Measurements from ENCODE around the gene CHPF2.

Gene CHPF2

GRCh38 chr7:151232917-151233701 lies 826 bp downstream of the CHPF2 start:
- peak; percentile 81 for DNase-seq
- ATAC-seq: peak; percentile 86

- DNase-seq (no peak), ATAC-seq (no peak)
Measured at GRCh38 chr7:151233804-151234203, 1.5 kb downstream of the CHPF2 start.

DNA sequence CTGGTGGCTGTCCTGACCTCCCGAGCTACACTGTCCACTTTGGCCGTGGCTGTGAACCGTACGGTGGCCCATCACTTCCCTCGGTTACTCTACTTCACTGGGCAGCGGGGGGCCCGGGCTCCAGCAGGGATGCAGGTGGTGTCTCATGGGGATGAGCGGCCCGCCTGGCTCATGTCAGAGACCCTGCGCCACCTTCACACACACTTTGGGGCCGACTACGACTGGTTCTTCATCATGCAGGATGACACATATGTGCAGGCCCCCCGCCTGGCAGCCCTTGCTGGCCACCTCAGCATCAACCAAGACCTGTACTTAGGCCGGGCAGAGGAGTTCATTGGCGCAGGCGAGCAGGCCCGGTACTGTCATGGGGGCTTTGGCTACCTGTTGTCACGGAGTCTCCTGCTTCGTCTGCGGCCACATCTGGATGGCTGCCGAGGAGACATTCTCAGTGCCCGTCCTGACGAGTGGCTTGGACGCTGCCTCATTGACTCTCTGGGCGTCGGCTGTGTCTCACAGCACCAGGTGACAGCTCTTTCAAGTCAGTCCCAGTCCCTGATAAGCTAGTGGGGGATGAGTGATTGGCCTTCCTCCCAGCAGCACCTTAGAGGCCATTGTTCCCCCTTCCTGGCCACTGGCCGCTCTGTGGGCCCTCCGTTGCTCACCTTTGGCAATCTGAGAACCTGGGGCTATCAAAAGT lies 3.0 kb downstream of the CHPF2 start:
- ATAC-seq: no peak
- DNase-seq: no peak

GRCh38 chr7:151236406-151236805 lies 4.1 kb downstream of the CHPF2 start:
- no peak for DNase-seq
- ATAC-seq: no peak

GRCh38 chr7:151237244-151238189 lies 5.2 kb downstream of the CHPF2 start:
- no peak for DNase-seq
- ATAC-seq: no peak

- no peak for DNase-seq
- ATAC-seq: no peak
Measured at GRCh38 chr7:151238190-151238810, 6.0 kb downstream of the CHPF2 start.

- DNase-seq (no peak), ATAC-seq (no peak)
Measured at GRCh38 chr7:151238924-151239836, 6.9 kb downstream of the CHPF2 start.

DNA sequence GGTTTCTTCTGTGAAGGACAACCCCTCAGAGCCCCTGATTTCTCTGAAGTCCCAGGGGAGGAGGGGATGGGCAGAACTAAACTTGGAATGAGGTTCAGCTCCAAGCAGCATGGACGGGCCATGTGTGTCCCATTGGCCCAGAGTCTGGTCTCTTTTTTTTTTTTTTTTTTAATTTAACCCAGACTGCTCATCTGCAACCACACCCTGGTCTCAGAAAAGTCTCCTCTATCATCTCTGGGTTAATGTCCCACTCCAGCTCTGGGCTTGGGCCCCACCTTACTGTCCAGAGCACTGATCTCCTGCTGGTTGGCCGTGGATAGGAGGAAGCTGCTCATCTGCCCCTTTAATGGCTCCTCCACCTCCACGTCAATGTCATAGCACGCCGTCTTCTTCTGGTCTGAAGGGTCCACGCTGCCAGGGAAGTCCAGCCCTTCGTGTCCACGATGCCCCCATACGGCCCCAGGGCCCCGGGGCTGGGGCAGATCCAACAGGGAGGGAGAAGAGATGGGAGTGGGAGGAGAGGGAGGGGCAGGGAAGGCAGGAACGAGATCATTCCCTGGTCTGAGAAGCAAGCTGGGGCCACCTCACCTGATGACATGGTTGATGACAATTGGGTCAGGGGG lies 7.7 kb downstream of the CHPF2 start:
- DNase-seq (no peak), ATAC-seq (no peak)

DNA sequence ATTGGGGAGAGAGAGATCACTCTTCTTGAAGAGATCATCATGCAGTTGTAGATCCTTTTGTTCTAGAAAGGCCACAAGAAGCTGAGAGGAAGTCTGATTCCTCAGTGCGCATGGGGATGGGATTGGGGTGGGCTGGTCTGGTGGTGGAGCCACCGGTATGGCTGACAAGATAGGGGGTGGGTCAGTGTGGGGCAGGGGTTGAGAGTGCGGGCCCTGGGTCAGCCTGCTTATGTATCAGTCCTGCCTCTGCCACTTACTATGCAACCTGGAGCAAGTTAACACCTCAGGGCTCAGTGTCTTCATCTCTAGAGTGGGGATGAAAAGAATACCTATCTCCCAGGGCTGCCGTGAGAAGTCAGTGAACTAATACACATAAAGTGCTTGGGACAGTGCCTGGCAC lies 8.3 kb downstream of the CHPF2 start:
- ATAC-seq: no peak
- DNase-seq: no peak

DNA sequence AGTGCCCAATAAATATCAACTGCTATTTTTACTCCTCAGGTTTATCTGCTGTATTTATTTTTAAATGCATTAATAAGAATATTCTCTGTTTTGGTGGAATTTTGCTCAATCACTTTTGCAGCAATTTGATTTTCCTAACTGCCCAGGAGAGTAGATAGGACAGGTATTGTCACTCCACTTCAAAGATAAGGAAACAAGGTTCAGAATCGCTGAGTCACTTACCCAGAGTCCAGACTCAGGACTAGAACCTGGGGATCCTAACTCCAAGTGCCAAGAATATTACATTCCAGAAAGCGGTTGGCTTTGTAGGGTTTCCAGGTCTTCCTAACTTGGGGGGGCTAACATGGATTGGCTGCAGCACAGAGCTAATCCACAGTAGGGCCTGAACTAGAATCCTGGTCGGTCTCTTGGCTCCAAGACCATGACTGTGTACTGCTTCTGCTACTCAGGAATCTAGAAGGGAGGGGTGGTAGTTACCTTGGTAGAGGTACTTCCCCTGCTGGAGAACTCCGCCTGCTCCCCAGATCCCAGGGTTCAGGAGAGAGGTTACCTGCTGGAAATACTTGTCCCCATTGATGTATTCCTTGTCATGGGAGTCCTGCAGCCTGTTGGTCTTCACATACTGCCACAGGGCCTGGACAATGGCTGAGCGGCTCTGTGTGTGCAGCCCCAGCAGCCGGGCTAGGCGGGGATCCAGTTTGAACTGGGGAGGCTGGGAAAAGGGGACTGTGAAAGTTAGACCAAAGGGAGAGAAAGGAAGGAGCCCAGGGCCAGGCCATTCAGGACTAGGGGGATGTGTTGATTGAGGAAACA lies 8.9 kb downstream of the CHPF2 start:
- no peak for DNase-seq
- ATAC-seq: no peak

DNA sequence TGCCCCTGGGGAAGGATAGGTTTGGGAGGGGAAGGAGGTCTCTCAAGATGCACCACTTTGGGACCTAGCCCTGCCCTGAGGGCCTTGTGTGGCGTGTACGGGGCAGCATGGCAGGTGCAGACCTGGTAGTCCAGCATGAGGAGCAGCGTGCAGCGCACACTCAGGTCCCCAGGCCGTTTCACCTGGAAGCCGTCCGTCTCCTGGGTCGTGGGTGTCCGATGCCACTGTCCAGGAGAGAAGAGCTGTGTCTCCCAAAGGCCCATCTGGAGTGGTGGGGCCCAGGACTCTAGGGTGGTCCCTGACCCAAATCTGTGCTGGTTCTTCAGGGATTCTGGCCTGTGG lies 9.4 kb downstream of the CHPF2 start:
- no peak for ATAC-seq
- DNase-seq: no peak

DNA sequence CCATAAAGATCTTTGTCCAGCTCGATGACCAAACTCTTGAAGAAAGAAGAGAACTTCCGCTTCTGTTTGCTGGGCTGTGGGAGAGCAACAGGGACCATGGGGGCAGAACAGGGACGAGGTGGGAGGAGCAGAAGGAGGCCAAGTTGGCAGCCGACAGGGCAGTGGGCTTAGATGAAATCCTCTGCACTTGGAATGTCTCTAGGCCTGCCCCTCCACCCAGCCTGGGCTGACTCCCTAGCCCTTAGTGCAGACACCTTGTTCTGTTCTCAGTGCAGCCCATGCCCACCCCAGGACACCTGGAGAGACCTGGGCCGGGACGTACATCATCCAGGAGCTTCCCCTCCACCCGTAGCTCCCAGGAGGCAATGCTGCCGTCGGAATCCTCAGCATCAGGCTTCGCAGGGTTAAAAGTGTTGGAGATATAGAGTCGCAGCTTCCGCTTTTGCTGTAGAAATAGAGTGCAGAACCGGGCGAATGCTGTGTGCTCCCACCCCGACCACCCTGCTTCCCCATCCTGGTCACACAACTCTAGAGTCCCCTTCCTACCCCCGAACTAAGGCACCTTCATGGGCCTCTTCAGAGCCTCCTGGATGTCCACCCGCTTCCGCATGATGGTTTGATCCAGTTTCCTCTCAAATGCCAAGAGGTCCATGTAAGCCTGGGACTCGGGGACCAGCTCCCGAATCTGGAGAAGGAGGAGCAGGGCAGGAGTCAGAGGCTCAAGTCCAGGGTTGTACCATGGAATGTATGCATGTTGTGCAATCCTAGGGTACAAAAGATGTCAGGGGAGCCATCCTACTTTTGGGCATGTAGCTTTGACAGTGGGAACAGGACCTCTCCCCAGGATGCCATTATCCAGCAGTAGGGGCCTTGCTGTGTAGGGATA lies 10.1 kb downstream of the CHPF2 start:
- DNase-seq: no peak
- ATAC-seq: no peak

DNA sequence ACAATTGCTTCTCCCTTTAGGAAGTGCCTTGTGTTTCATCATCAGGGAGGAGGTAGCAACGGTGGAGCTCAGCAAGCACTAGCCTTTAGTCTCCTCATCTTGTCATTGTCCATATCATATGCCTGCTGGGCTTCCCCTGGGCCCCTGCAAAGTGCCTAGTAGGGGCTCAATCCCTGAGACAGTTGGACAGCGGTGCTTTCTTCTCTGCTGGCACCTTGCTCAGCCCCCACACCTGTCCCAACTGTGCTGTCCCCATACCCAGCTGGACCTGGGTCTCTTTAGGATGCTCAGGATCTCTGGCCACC lies 10.7 kb downstream of the CHPF2 start:
- ATAC-seq (no peak), DNase-seq (no peak)

GRCh38 chr7:151243408-151244195 lies 11.3 kb downstream of the CHPF2 start:
- DNase-seq: no peak
- ATAC-seq: peak; percentile 9

GRCh38 chr7:151244196-151244840 lies 12.0 kb downstream of the CHPF2 start:
- DNase-seq (peak; percentile 76), ATAC-seq (peak; percentile 11)

- no peak for ATAC-seq
- DNase-seq: no peak
Measured at GRCh38 chr7:151244841-151245346, 12.6 kb downstream of the CHPF2 start.

DNA sequence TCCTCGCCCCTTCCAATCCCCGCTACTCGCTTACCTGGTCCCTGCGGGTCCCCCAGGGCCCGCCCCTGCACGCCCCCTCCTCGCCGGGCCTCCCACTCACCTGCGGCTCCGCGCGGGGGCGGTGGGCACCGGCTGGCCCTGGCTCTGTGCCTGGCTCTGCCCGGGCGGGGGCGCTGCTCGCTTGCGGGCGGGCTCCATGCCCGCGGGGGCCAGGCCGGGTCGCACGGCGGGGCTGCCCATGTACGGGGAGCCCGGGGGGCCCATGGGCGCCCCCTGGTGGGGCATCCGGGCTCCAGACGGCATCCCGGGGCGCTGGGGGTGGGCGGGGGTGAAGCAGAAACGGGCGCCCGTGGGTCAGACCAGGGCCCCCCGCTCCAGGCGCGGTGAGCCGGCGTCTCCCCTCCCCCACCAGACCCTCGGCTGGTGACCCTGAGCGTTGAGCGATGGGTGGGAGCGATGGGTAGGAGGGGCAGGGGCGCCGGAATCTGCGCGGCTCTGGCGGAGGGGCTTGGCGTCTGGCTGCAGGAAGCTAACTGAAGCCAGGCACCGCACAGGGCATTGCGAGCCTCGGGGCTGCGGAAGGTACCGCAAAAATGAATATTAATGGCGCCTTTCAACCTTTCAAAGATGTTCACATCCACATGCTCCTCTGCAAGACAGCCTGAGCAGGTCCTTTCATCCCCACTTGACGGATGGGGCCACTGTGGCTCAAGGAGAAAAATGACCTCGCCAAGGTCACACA lies 13.2 kb downstream of the CHPF2 start:
- ATAC-seq: peak; percentile 70
- DNase-seq: peak; percentile 79
